HG02571 (cell line): ENCODE results near the gene FBXW10.
"Not testable (repeated sequence)": the region's sequence is repeated elsewhere in the genome, so short reads cannot be mapped to it uniquely, and the experiment has no call there.

Source experiments
- ATAC-seq: cut with Tn5 transposase; IDR thresholded peaks from one replicate; pipeline ENCODE4 v1.9.1; 2021; ENCODE audit warnings: mild to moderate bottlenecking, moderate library complexity; ENCODE audit not compliant: unreplicated experiment

FBXW10 gene, protein sequence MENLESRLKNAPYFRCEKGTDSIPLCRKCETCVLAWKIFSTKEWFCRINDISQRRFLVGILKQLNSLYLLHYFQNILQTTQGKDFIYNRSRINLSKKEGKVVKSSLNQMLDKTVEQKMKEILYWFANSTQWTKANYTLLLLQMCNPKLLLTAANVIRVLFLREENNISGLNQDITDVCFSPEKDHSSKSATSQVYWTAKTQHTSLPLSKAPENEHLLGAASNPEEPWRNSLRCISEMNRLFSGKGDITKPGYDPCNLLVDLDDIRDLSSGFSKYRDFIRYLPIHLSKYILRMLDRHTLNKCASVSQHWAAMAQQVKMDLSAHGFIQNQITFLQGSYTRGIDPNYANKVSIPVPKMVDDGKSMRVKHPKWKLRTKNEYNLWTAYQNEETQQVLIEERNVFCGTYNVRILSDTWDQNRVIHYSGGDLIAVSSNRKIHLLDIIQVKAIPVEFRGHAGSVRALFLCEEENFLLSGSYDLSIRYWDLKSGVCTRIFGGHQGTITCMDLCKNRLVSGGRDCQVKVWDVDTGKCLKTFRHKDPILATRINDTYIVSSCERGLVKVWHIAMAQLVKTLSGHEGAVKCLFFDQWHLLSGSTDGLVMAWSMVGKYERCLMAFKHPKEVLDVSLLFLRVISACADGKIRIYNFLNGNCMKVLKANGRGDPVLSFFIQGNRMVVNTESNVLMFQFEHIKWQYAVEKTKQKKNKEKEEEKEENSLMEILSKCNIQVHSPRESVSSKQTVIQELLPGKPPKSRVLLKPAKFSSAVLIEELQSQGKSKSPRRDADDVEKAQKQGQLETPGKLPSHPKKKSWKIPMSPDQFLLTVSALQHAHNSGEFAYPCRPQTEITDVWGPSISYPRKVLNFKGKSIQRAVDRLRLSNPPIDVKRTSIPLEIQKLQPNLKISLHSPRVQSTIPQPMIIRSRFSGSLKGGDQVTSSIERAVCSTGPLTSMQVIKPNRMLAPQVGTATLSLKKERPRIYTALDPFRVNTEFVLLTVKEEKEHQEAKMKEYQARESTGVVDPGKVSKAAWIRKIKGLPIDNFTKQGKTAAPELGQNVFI

DNA sequence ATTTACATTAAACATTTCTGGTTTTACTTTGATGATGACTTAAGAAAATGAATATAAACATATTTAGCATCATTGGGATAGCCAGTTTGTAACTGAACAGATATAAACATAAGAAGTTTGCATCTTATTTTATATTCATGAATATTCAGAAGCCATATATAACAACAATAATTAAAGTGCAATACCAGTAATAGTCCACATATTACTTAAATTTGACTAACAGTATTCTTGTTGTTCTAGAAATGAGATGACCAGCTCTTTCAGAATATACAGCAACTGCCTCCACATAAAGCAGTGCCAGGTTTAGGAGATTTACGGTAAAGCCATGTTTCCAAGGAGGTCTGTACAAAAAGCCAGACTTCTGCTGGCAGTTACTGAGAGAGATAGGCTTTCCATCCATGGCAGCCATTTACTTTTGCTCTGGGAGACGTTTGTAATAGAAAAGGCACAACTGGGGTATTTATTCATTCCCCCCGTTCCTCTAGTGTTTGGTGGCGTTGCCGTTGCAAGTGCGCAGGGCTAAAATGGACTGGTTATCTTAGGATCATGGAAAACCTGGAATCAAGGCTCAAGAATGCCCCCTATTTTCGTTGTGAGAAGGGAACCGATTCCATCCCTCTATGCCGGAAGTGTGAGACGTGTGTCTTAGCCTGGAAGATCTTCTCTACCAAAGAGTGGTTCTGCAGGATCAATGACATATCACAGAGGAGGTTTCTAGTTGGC lies at the start of gene FBXW10:
Gene FBXW10 (plus strand): TSS at position 356 of the 723 bp plus-strand sequence. CDS start 191 bp downstream, at position 547.
- not testable (repeated sequence) for ATAC-seq

DNA sequence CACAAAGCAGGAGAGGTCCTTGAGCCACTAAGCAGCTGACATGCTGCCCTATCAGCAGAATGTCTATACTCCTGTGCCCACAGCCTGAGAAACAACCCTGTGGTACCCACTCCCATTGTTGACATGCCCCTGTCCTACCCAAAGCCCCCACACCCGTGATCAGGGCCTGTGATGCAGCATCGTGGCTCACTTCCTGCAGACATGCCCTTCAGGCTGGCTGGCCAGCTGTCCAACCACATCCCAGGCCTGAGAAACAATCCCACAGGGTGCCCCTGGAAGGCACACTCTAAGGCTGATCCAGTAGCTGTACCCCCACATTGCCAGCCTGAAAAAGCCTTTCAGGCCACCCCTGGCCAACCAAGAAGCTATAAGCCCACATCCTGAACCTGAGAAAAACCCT lies 48.7 kb upstream of the FBXW10 start:
- ATAC-seq = not testable (repeated sequence)

DNA sequence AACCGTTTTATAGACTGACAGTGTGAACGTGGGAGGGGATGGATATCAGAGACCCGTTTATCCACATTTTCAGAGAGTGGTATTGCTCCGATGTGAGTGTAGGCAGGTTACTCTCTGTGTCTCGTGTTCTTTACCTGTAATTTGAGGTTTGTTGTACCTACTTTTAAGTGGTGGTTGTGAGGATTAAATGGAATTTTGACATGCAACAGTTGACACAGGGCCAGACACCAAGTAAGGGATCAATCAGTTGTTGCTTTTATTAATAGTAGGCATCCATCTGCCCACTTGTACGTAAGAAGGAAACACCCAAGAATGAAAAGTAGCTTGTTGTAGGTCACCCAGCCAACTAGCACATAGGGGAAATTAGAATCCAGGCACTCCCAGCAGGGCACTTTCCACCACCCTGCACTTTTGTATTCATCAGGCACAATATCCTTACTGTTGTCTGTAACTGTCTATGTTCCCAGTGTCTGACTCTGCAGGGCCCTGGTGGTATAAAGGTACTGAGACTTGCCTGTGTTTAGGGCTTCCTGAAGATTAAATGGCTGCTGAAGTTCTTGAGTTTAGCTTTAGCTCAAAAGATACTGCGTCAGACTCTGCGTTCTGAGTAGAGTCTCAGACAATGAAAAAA lies 45.3 kb upstream of the FBXW10 start:
- not testable (repeated sequence) for ATAC-seq

- not testable (repeated sequence) for ATAC-seq
Measured at GRCh38 chr17:18705955-18706354, 37.9 kb upstream of the FBXW10 start.

GRCh38 chr17:18708215-18708614 lies 35.6 kb upstream of the FBXW10 start:
- not testable (repeated sequence) for ATAC-seq

- ATAC-seq = not testable (repeated sequence)
Measured at GRCh38 chr17:18712354-18712999, 31.4 kb upstream of the FBXW10 start.

GRCh38 chr17:18718643-18719427 lies 25.0 kb upstream of the FBXW10 start:
- not testable (repeated sequence) for ATAC-seq

DNA sequence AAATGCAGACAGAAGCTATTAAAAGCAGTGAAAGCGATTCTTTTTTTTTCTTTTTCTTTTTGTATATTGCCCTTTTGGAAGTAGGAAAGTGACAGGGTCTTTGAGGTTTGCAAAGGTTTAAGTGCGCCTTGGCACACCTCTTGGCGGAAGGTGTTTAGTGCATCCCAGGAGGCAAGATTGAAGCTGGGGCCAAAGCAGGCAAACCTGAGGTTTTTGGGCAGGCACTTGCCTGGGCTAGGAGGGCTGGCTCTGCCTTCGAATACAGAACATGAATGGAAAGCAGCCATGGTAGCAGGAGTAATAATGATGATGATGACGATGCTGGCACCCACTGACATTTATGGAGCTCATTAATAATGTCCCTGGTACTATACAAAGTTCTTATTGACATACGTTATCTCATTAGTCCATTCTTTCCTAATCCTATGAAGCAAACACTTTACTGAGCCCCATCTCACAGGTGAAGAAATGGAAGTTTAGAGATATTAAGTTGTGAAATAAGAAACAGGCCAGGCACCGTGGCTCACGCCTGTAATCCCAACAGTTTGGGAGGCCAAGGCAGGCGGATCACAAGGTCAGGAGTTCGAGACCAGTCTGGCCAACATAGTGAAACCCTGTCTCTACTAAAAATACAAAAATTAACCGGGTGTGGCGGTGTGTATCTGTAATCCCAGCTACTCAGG lies 24.3 kb upstream of the FBXW10 start:
- ATAC-seq = not testable (repeated sequence)

DNA sequence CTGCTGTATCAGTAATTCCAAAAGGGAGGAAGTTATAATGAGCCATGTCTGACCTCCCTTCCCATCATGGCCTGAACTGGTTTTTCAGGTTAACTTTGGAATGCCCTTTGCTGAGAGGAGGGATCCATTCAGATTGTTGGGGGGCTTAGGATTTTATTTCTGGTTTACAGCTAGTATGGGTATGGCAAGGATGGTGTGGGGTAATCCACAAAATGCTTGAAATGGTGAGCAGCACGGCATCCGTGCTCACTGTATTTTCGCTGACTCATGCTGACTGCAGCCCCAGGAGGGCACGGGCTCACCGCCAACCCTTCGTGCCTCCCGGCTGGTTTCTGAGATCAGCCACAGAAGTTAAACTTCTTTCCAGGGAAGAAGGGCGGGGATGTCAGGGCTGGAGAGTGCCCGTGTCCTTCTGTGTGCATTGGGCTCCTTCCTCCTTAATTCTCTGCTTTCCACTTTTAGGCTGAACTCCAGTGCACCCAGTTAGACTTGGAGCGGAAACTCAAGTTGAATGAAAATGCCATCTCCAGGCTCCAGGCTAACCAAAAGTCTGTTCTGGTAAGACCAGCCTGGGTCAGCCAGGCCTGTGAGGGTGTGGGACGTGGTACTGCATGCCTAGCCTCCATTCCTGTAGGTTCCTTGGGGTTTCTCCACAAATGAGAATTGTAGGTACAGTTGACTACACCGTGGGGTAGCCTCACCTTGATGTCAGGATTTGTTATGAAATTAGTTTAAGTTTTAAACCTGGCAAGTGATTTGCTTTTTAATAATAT lies 21.9 kb upstream of the FBXW10 start:
- ATAC-seq = not testable (repeated sequence)

DNA sequence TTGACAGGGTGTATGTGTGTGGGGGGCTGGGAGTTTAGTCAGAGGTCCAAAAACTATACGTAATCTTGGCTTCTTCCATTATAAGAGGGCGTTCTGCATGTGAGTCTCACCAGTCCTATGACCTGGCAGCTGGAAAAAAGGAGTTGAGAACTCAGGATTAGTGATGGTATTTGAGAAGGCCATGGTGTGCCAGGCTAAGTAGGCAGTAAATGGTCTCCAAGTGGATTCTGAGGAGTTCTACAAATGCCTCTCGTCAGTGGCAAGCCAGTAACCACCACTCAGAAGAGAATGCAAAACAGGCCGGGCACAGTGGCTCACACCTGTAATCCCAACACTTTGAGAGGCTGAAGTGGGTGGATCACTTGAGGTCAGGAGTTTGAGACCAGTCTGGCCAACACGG lies 21.2 kb upstream of the FBXW10 start:
- ATAC-seq = not testable (repeated sequence)

GRCh38 chr17:18723509-18723908 lies 20.3 kb upstream of the FBXW10 start:
- ATAC-seq = not testable (repeated sequence)

- ATAC-seq = not testable (repeated sequence)
Measured at GRCh38 chr17:18732438-18732837, 11.4 kb upstream of the FBXW10 start.

DNA sequence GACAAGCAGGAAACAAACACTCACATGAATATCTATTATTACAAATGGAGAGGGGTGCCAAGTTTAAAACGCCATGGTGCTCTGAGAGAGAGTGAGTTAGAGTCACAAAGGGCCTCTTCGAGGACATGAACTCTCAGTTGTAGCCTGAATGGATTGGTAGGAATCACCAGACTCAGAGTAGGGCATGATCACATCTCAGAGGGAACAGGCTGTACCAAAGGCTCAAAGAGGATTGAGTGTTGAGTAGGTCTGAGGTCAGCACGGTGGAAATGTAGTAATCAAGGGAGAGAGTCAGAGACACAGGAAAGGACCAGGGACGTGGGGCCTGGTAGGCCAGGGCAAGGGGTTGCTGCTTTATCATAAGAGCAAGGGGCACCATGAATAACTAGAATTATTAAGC lies 10.5 kb upstream of the FBXW10 start:
- not testable (repeated sequence) for ATAC-seq

GRCh38 chr17:18739616-18740391 lies 4.0 kb upstream of the FBXW10 start:
- ATAC-seq = not testable (repeated sequence)

GRCh38 chr17:18741228-18741627 lies 2.6 kb upstream of the FBXW10 start:
- ATAC-seq = not testable (repeated sequence)

DNA sequence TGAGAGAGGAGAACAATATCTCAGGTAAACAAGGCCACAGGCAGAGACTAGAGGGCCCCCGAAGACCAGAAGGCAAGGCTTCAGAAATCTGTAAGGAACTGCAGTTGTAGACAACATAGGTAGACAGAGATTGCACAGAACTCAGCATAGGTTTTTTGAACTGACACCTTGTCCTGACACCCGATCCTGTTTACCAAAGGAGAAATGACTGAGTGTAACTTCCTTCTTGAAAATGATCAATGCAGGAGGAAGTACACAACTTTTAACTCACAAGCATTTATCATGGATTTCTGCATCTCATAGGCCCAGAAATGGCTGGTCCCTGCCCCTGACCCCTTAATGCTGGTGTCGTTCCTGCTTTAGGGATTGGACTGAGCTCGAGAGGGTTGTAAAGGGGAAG lies 872 bp downstream of the FBXW10 start:
- not testable (repeated sequence) for ATAC-seq

DNA sequence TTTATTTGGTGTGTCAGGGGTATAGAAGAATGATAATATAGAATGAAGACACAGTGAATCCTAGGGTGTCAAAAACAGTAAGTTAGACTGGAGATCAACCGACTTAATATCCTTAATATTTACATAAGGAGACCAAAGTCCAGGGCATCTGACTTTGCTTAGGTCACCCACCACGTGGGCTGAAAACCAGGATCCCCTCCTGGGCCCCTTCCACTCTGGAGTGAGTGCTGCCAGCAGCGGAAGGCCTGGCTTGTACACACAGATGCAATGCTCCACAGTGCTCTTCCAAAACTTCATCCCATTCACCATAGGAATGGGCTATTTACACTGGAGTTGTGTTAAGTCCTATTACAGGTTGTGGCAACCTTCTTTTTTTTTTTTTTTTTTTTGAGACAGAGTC lies 2.7 kb downstream of the FBXW10 start:
- not testable (repeated sequence) for ATAC-seq
